HL-60 (cell line): ENCODE data around the gene VIP.

Source experiments
- GABPA ChIP-seq: IDR thresholded peaks from 2 replicates; pipeline ENCODE4 v1.6.1; 2012; ENCODE audit warnings: low read depth
- POLR2AphosphoS5 ChIP-seq: IDR thresholded peaks from 2 replicates; pipeline ENCODE4 v1.6.1; 2012; ENCODE audit warnings: low read depth
- TF ChIP-seq, protein P1 (sequence below): IDR thresholded peaks from one replicate; pipeline ENCODE4 v1.5.1; 2011; ENCODE audit warnings: low read length, control low read depth, inconsistent platforms; ENCODE audit not compliant: insufficient read depth
- TF ChIP-seq, protein P2 (sequence below): IDR thresholded peaks from 2 replicates; pipeline ENCODE4 v1.6.1; 2012; ENCODE audit warnings: low read depth; ENCODE audit not compliant: insufficient replicate concordance

DNA sequence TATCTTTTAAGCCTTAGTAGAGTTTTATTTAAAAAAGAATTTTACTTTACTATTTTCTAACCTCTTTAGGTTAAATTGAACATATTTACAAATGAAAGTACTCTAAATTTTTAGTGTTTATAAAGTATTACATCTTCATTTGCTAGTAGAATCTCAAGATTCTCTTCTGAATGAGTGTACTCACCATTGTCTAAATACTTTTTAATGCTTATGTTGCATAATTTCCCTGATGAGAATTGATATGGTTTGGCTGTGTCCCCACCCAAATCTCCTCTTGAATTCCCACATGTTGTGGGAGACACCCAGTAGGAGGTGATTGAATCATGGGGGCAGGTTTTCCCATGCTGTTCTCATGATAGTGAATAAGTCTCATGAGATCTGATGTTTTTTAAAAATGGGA lies 53.6 kb downstream of the VIP start:
- TF ChIP-seq, protein P1, sequence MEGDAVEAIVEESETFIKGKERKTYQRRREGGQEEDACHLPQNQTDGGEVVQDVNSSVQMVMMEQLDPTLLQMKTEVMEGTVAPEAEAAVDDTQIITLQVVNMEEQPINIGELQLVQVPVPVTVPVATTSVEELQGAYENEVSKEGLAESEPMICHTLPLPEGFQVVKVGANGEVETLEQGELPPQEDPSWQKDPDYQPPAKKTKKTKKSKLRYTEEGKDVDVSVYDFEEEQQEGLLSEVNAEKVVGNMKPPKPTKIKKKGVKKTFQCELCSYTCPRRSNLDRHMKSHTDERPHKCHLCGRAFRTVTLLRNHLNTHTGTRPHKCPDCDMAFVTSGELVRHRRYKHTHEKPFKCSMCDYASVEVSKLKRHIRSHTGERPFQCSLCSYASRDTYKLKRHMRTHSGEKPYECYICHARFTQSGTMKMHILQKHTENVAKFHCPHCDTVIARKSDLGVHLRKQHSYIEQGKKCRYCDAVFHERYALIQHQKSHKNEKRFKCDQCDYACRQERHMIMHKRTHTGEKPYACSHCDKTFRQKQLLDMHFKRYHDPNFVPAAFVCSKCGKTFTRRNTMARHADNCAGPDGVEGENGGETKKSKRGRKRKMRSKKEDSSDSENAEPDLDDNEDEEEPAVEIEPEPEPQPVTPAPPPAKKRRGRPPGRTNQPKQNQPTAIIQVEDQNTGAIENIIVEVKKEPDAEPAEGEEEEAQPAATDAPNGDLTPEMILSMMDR = no peak
- no peak for TF ChIP-seq POLR2AphosphoS5
- TF ChIP-seq GABPA = no peak
- TF ChIP-seq, protein P2, sequence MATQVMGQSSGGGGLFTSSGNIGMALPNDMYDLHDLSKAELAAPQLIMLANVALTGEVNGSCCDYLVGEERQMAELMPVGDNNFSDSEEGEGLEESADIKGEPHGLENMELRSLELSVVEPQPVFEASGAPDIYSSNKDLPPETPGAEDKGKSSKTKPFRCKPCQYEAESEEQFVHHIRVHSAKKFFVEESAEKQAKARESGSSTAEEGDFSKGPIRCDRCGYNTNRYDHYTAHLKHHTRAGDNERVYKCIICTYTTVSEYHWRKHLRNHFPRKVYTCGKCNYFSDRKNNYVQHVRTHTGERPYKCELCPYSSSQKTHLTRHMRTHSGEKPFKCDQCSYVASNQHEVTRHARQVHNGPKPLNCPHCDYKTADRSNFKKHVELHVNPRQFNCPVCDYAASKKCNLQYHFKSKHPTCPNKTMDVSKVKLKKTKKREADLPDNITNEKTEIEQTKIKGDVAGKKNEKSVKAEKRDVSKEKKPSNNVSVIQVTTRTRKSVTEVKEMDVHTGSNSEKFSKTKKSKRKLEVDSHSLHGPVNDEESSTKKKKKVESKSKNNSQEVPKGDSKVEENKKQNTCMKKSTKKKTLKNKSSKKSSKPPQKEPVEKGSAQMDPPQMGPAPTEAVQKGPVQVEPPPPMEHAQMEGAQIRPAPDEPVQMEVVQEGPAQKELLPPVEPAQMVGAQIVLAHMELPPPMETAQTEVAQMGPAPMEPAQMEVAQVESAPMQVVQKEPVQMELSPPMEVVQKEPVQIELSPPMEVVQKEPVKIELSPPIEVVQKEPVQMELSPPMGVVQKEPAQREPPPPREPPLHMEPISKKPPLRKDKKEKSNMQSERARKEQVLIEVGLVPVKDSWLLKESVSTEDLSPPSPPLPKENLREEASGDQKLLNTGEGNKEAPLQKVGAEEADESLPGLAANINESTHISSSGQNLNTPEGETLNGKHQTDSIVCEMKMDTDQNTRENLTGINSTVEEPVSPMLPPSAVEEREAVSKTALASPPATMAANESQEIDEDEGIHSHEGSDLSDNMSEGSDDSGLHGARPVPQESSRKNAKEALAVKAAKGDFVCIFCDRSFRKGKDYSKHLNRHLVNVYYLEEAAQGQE = no peak
